ENCODE data around the gene SEMA3G.

The SEMA3G gene

DNA sequence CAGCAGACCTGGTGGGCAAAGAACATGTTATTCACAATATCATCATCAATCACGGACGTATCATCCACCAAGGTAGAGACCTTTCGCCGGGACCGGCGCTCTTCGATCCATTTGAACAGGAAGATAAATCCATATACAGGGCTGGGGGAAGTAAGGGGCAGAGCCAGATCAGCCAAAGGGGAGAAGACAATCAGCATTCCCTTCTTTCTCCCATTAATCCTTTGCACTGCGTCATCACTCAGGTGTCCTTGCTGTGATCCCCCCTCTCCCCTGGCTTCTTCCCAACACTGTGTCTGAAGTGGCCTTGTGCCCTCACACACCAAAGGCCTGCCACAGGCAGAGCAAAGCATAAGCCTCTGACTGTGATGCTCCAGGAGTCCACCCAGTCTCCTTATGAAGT is 36.4 kb downstream of the SEMA3G start:
- DNase-seq = no peak

DNA sequence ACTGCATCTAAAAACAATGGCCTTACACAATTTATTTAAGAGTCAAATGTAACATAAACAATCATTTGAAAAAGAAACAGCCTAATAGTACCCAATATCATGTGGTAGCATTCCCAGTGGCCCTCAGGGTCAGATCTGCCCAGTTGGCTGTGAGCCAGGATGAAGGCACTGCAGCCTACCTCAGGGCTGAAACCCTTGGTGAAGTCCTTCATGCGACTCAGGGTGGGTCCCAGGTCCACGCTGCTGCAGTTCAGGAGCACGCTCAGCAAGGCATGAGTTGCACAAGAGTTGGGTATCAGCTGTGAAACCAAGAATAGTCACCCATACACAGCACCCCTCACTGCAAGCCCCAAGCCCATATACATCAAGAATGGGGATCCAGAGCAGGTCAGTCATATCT is 37.1 kb downstream of the SEMA3G start:
- DNase-seq = no peak

DNA sequence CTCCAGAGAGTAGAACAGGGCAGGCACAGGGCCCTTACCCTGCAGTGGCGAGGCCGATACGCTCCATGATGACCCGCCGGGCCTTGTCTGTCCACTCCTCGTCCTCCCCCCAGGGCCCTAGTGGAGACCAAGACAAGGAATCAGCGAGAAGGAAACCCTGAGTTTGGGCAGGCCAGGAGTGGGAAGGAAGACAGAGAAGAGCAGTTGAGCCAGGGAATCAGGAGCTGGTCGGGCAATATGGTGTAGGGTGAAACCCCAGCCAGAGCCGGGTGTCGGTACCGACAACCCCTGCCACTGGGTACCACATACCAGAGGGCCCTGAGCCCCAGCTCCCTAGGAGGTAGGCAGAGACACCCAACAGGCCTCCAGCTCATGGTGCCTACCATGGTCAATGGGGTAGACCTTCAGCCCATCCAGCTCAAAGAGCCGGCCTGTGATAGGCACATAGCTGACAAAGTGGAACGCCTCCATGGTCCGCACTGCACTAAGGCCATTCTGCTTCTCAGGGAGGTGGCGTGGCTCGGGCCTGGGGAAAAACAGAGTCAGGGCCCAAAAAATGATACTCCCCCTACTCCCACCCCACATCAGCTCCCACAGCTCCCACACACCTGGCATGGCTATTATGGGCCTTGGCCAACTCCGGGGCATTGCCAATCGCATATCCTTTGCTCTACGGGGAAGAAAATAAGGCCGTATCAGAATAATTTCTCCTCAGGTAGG is 38.0 kb downstream of the SEMA3G start:
- DNase-seq = no peak

GRCh38 chr3:52406231-52406661 is 38.7 kb downstream of the SEMA3G start:
- no peak for DNase-seq

GRCh38 chr3:52405601-52406110 is 39.2 kb downstream of the SEMA3G start:
- no peak for DNase-seq

DNA sequence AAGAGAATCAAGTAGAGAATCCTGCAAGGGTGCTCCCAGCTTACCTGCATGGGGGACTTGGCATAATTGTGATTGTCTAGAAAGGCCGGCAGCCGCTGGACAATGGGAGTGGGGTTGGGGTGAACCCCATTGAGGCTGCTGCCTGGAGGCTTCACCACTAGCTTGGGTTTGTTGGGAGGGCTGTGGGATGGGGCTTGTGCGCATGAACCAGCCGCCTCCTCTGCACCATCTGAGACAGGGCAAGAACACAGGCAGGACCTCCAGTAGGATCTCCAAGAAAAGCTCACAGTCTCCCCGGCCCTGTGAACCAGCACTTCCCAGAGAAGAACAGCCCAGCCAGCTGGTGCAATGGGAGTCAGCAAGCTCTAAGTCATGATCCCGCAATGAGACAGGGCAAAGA is 39.8 kb downstream of the SEMA3G start:
- DNase-seq = no peak

GRCh38 chr3:52404391-52404790 is 40.5 kb downstream of the SEMA3G start:
- DNase-seq = no peak

DNA sequence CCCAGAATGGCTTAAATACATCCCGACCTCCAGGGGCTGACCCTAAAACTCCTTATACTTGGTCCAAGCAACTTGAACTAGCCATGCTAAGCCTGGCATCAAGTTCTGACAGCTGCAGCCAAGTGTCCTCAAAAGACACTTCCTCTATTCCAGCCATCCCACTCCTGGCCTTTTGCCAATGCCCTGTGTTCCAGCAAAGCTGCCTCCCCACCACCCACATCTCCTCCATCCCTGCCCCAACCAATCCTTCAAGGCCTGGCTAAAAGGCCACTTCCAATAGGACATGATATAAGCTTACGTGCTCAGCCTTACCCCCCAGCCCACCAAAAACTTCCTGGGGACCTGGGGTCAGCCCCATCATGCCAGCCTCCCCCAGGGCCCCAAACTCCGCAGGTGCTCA is 40.9 kb downstream of the SEMA3G start:
- no peak for DNase-seq

DNA sequence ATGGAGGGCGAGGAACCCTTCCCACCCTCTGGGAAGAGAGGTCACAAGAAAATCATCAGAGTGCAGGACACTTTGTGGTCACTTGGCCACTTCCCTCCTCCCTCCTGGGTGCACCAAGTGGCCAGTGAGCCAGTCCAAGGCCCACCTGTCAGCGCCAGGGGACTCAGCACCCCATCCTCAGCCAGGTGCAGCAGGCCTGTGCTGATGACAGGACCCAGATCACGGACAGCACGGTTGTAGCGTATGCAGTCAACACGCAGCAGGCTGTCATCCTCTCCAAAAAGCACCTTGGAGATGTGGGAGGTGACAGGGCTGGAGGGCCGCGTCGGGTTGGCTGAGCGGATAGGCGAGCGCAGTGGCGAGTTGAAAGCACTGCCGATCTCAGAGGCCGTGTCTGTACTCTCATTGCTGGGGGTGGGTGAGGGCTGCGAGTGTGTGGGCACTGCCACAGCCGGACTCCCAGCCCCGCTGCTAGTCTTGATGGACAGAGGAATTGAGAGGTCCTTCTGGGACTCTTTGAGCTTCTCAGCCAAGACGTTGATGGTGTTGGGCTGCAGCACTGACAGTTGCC is 41.5 kb downstream of the SEMA3G start:
- no peak for DNase-seq

- DNase-seq = no peak
These were observed 42.1 kb downstream of the SEMA3G start for GRCh38 chr3:52402706-52403270.

- no peak for DNase-seq
These were observed 42.8 kb downstream of the SEMA3G start for GRCh38 chr3:52402101-52402521.

DNA sequence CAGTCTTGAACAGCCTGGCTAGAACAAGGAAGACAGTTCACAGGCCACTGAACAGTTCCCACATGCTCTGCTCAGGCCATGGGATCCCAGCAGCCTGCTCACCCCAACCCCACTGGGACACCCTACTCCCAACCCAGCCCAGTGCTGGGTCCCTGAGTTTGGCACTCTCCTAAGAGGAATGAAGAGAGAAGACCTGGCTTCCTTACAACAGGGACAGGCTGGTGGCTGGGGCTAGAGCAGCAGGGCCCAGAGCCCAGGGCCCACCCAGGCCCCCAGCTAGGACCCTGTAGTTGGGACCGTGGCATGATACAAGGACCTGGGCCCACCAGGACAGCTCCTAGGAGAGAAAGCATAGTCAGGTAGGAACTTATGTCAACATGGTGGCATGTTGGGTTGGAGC is 43.4 kb downstream of the SEMA3G start:
- no peak for DNase-seq

DNA sequence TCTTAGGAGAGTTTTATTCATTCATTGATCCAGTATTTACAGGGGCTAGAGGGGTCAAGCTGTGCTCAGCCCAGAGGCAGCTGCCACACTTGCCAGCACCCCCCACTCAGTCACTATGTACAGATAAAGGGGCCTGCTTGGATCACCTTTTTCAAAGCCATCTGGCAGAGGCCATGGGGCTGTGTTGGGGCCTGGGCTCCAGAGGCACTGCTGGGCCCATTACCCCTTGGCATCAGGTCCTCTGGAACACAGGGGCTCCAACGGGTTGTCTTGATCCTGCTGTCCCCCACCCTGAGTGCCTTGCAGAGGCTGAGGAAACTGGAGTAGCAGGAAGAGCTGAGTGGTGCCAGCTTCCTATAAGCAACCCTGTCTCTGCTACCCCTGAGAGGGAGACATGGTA is 43.9 kb downstream of the SEMA3G start:
- no peak for DNase-seq

DNA sequence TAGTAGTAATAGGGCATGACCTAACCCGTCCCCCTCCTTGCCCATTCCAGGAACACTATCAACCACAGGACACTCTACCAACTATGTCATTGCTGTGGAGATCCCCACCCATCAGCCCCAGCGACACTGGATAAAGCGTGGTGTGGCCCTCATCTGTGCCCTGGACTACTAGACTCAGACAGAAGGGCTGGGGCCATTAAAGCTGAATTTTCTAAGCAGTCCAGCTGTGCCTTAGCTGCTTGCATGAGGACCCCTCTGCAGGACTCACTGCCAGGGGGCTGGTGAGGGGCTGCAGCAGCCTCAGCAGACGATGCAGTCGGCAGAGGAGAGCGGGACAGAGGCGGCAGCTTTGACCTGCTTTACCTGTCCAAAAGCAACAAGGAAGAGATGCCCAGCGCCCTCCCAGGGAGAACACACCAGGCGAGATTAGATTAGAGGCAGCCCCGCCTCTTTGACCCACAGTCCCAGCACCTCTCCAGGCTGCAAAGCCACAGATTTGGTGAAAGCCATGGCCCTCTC is 44.6 kb downstream of the SEMA3G start:
- no peak for DNase-seq

DNA sequence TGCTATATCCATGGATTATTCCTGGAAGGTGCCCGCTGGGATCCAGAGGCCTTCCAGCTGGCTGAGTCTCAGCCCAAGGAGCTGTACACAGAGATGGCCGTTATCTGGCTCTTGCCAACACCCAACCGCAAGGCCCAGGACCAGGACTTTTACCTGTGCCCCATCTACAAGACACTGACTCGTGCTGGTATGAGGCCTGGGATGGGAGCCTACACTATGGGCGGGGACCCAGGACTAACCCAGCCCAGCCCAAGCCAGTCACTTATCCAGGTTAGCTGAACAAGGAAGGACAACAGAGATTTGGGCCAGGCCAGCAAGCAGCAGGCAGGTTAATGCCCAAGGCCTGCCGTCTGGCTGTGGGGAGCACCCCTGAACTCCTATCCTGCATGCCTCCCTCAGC is 45.3 kb downstream of the SEMA3G start:
- no peak for DNase-seq

GRCh38 chr3:52399131-52399530 is 45.8 kb downstream of the SEMA3G start:
- DNase-seq = no peak

GRCh38 chr3:52398670-52399081 is 46.2 kb downstream of the SEMA3G start:
- no peak for DNase-seq

DNA sequence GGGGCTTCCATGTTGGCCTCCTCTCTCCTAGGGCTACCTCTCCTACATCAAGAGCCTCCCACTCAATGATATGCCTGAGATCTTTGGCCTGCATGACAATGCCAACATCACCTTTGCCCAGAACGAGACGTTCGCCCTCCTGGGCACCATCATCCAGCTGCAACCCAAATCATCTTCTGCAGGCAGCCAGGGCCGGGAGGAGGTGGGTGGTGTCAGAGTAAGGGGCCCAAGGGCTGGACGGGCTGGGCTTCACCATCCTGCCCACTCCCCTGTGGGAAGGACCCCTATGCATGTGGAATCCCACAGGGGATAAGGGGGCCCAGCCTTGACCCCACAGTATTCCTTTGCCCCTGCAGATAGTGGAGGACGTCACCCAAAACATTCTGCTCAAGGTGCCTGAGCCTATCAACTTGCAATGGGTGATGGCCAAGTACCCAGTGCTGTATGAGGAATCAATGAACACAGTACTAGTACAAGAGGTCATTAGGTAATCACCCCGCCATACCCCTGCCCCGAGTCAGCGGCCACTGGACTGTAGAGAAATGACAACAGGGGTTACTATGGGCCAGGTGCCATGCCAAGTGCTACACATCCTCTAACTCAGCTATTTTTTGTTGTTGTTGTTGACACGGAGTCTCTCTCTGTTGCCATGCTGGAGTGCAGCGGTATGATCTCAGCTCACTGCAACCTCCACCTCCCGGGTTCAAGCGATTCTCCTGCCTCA is 47.1 kb downstream of the SEMA3G start:
- DNase-seq = no peak

DNA sequence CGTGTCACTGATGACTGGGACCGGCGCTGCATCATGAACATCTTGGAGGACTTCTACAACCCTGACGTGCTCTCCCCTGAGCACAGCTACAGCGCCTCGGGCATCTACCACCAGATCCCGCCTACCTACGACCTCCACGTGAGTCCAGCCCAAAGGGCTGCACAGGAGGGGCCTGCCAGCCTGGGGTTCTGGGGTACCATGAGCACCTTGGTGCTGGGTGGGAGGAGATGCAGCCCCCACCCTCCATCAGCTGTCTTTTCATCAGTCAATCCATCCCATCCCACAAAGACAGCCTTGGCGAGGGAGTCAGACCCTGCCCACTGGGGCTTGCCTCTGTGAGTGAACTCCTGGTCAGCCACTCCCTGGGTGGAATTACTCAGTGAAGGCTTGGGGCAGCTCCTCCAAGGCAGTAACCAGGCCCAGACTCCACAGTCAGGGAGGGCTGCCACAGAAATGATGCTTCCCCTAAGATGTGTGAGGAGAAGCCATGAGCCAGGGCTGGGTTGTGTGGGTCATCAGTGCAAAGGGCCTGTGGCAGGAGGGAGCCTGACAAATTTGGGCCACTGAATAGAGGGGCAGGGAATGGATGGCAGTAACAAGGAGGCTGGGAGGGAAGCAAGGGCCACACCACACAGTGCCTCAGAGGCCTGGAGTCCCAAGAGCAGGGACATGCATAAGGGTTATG is 47.9 kb downstream of the SEMA3G start:
- DNase-seq = no peak

GRCh38 chr3:52396011-52396906 is 48.6 kb downstream of the SEMA3G start:
- DNase-seq = no peak

GRCh38 chr3:52395503-52395865 is 49.4 kb downstream of the SEMA3G start:
- no peak for DNase-seq
